Activated CD4-positive, alpha-beta T cell treated with anti-CD3 and anti-CD28 coated beads for 1 hour (primary cell): ENCODE data around the gene BPTF.
"Not testable (repeated sequence)": the region's sequence is repeated elsewhere in the genome, so short reads cannot be mapped to it uniquely, and the experiment has no call there.

Experiments
- DNase-seq: peaks from one replicate; pipeline ENCODE4 v3.0.0-alpha.2; 2020

The BPTF gene, protein sequence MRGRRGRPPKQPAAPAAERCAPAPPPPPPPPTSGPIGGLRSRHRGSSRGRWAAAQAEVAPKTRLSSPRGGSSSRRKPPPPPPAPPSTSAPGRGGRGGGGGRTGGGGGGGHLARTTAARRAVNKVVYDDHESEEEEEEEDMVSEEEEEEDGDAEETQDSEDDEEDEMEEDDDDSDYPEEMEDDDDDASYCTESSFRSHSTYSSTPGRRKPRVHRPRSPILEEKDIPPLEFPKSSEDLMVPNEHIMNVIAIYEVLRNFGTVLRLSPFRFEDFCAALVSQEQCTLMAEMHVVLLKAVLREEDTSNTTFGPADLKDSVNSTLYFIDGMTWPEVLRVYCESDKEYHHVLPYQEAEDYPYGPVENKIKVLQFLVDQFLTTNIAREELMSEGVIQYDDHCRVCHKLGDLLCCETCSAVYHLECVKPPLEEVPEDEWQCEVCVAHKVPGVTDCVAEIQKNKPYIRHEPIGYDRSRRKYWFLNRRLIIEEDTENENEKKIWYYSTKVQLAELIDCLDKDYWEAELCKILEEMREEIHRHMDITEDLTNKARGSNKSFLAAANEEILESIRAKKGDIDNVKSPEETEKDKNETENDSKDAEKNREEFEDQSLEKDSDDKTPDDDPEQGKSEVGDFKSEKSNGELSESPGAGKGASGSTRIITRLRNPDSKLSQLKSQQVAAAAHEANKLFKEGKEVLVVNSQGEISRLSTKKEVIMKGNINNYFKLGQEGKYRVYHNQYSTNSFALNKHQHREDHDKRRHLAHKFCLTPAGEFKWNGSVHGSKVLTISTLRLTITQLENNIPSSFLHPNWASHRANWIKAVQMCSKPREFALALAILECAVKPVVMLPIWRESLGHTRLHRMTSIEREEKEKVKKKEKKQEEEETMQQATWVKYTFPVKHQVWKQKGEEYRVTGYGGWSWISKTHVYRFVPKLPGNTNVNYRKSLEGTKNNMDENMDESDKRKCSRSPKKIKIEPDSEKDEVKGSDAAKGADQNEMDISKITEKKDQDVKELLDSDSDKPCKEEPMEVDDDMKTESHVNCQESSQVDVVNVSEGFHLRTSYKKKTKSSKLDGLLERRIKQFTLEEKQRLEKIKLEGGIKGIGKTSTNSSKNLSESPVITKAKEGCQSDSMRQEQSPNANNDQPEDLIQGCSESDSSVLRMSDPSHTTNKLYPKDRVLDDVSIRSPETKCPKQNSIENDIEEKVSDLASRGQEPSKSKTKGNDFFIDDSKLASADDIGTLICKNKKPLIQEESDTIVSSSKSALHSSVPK (N-terminal part only)

DNA sequence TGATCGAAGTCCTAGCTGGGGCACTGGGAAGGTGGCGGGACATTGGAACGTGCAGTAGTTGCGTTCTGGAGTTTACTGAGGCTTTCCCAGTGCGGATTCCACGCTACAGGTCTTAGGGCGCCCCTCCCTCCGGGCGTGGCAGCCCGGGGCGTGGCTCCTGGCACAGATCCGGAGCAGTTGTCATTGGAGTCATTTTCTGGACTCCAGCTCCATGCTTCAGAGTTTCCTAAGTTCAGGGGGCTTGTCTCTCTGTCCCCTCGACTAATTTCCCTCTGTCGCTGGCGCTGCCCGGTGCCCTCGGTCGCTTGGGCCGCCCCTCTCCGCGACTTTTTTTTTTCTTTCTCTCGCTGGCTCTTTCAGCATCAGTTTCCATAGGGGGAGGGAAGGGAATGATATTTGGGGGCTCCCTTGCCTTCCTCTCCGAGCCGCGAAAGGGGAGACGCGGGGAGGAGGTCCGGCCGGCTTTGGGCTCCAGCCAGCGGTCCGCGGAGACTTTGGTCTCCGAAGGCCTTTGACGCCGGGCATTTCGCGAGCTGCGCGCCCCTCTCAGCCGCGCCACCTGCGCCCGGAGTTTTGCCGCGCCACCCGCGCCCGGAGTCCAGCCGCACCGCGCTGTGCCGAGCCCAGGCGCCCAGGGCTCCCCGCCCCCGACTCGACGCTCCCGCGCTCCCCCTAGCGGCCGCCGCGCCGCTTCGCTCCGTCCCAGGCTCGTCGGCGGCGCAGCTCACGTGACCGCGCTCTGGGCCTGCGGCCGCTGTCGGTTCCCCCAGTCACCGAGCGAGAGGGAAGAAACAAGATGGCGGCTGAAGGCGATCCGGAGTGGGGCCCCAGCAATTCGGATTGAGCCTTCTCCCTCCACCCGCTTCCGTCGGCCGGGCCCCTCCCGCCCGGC, at the start of gene BPTF:
Gene BPTF (plus strand): TSS at position 769 of the 892 bp plus-strand sequence. CDS start 222 bp downstream, outside the sequence.
- DNase-seq = peak; percentile 85

- DNase-seq = no peak
Measured at GRCh38 chr17:67779098-67779672, 46.1 kb upstream of the BPTF start.

GRCh38 chr17:67784364-67785121, 40.8 kb upstream of the BPTF start:
- DNase-seq = no peak

DNA sequence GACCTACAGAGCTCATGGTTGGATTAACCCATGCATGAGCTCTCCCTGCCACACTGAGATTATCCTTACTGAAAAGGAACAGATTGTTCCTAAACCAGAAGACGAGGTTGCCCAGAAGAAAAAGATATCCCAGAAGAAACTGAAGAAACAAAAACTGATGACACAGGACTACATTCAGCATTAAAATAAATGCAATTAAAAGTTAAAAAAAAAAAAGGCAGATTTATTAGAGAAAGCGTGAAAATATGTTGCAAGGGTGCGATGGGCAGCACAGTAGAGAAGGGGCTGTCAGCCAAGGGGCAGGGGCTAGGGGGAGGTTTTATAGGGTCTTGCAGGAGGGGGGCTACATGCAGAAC, 40.2 kb upstream of the BPTF start:
- DNase-seq = no peak

GRCh38 chr17:67785504-67785903, 39.8 kb upstream of the BPTF start:
- no peak for DNase-seq

DNA sequence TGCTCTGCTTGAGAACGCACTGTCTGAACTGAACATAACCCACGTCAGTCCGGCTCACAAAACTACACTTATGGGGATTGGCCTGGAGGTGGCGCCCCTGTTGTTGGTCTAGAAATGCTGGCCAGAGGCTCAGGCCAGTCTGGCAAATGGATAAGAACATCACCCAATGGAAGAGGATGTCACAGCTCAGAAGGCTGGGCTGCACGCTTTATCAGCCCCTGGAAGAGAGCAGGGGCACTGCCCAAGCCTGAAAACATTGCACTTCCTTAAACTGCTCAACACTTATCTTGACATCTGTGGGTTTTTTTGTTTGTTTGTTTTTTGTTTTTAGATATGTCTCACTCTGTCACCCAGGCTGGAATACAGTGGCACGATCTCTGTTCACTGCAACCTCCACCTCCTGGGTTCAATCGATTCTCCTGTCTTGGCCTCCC, 24.8 kb upstream of the BPTF start:
- peak; percentile 21 for DNase-seq

DNA sequence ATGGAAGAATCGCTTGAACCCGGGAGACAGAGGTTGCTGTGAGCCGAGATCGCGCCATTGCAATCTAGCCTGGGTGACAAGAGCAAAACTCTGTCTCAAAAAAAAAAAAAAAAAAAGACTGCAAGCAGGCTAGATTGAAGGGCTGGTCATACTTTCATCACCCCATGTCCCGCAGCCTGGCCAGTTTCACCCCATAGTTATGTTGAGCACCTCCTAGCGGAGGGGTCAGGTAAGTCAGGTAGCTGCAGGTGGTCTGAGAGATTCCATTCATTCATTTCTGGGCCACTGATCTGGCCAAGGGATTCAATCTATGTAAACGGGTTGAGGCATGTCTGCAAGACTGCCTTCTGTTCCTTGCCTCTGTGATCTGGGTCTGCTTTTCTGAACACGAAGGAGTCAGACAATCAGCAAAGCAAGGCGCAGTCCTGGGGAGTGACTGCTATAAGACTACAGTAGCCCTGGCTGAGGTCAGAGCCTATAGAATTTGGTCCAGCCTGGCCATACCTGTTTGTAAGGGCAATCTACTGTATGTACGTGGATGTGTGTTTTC, 23.6 kb upstream of the BPTF start:
- DNase-seq = no peak

GRCh38 chr17:67810464-67810863, 14.8 kb upstream of the BPTF start:
- no peak for DNase-seq

GRCh38 chr17:67812380-67812779, 12.9 kb upstream of the BPTF start:
- DNase-seq = not testable (repeated sequence)

GRCh38 chr17:67813803-67814180, 11.5 kb upstream of the BPTF start:
- DNase-seq = no peak

DNA sequence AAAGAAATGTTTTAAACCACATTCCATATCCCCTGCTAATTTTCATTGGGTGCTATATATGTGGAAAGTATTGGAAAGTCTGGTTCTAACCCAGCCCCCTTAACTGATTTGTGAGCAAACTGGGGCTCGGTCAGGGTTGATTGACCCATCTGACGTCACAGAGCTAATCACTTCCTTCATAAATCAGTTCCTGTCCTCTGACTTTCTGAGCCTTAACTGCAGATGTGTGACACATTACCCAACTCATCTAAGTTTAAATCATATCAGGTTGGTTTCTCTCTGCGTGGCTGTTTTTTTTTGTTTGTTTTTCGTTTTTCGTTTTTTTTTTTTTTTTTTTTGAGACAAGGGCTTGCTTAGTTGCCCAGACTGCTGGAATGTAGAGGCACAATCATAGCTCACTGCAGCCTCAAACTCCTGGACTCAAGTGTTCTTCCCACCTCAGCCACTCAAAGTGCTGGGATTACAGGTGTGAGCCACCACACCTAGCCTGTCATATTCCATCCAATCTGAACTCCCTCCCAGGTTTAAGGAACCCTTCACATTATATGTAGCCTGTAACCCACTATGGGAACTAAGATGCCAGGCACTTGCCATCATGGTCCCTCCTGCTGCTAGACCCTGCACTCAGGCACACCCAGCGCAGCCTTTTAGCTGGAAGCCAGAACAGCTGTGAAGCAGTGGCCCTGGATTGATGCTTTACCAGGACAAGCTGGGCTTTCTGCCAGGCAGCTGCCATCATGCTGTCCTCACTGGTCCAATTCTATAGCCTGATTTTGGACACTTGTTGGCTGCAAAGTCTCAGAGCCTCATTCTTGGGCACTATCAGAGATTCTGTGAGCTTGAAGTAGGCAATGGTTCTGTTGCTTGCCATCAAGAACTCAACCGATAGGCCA, 6.9 kb upstream of the BPTF start:
- DNase-seq = no peak

DNA sequence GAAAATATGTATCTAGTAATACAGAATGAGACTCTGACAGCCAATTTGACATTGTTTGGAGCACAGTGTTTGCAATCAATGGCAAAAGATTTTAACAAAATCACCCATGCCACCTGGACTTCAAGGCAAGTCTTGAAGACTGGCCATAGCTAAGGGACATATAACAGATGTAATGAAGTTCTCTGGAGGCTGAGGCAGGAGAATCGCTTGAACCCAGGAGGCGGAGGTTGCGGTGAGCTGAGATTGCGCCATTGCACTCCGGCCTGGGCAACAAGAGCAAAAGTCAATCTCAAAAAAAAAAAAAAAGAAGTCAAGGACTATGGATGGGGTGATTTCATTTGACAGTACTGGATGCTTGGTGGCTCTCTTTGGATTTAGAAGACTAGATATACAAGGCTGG, 5.6 kb upstream of the BPTF start:
- DNase-seq = no peak

DNA sequence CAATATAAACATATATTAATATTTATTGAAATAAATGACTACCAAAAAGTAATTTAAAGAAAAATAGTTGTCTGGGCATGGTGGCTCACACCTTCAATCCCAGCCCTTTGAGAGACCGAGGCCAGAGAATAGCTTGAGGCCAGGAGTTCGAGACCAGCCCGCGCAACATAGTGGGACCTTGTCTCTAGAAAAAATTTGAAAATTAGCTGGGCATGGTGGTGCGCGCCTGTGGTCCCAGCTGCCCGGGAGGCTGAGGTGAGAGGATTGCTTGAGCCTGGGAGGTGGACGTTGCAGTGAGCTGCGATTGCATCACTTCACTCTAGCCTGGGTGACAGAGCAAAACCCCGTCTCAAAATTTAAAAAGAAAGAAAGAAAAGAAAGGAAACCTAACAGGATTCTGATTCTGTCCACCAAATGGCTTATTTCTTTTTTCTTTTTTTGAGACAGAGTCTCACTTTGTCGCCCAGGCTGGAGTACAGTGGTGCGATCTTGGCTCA, 3.4 kb upstream of the BPTF start:
- DNase-seq = no peak

- peak; percentile 36 for DNase-seq
Measured at GRCh38 chr17:67825627-67826601, 611 bp downstream of the BPTF start.

- DNase-seq = no peak
Measured at GRCh38 chr17:67829331-67829730, 4.0 kb downstream of the BPTF start.

GRCh38 chr17:67830440-67830839, 5.1 kb downstream of the BPTF start:
- DNase-seq = no peak

DNA sequence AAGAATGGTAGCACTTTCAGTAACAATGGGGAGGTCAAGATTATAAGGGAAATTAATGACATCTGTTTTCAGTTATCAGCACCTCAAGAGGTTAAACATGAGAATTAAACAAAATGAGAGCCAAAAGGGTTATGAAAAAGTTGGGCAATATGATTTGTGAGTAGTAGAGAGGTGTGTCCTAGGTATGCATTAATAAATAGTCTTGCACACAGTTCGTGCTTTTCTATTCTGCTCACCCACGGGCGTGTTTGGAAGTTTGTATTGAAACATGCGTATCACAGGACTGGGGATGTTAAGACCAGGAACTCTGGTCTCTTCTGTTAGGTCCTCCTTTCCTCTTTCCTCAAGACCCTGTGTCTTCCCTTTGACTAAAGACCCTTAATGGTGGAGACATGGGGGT, 6.0 kb downstream of the BPTF start:
- no peak for DNase-seq

GRCh38 chr17:67833134-67833533, 7.8 kb downstream of the BPTF start:
- DNase-seq = no peak
